Lung microvascular endothelial cell (primary cell): ENCODE results near the gene NDUFB10. TPM values are rescaled to one million over a fixed set of nuclear protein-coding genes. Genes with fewer than 3 reads are reported as not detected.

ENCODE experiments used
- DNase-seq, 2 donors: peaks; one replicate each; pipeline versions ENCODE4 v3.0.0 to v3.0.0-alpha.2; 2010; ENCODE audit warnings: low read depth in 2 of 2
- total RNA-seq: library from RNA; depleted of rRNA; stranded (reverse); fragments of >200 nt; gene quantifications from 2 replicates; pipeline ENCODE4 v1.2.1, GENCODE V29; 2014

The NDUFB10 gene
- total RNA-seq, 1 donor from 2014 or later, result 113 TPM

DNA sequence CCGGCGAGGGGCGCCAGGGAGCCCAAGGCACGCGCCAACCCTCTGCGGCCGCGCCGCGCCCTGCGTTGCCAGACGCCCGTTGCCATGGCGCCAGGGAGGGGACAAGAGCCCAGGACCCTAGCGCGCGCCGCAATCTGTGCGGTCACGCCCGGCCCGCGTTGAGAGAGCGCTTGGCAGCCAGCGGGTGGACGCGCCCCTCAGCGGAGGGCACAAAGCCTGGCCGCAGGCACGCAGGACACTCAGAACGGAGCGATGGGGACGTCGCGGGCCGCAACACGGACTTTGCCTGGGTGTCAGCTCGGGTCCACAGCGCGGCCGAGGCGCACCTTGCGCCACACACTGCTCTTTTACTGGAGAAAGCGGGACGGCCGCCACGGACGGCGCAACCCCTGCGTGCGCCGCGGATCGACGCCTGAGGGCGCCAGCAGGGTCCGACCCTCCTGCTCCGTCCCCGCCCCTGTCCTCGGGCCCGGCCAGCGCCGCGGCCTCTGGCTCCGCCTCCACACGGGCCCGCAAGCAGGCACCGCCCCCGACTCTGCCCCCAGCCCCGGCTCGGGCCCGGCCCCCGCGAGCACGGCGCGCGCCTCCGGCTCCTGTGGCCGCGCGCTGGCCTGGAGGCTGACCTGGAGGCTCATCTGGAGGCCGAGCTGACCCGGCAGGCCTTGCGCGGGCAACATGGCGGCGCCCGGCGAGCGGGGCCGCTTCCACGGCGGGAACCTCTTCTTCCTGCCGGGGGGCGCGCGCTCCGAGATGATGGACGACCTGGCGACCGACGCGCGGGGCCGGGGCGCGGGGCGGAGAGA, 24.4 kb downstream of the NDUFB10 start, which contains the start of gene GFER:
Gene GFER (plus strand): TSS at position 650 of the 803 bp plus-strand sequence. CDS start 26 bp downstream, at position 676.
- DNase-seq, result peak; percentile 95 to 97

GRCh38 chr16:1984347-1985225, 25.2 kb downstream of the NDUFB10 start:
- DNase-seq, result peak in 1 of 2 donors; percentile 40

DNA sequence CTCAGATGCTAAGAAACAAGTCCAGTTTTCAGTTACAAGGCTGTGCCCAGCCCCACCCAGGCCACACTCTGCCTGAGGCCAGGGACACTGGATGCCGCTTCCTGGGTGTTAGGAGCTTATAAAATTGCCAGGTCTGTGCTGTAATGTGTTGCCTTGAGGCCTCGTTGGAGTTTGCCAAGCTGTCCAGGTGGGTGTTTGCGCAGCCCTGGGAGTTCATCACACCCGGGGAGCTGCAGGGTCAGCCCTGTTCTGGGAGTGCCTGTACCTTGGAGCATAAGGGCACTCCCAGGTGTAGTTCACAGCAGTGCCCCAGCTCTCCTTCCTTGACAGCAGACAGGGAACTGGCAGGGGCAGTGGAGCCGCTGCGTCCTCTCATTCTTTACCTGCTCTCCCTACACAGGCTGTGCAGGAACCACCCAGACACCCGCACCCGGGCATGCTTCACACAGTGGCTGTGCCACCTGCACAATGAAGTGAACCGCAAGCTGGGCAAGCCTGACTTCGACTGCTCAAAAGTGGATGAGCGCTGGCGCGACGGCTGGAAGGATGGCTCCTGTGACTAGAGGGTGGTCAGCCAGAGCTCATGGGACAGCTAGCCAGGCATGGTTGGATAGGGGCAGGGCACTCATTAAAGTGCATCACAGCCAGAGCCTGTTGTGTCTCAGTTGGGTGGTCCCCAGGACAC, 26.3 kb downstream of the NDUFB10 start:
- DNase-seq, result no peak

DNA sequence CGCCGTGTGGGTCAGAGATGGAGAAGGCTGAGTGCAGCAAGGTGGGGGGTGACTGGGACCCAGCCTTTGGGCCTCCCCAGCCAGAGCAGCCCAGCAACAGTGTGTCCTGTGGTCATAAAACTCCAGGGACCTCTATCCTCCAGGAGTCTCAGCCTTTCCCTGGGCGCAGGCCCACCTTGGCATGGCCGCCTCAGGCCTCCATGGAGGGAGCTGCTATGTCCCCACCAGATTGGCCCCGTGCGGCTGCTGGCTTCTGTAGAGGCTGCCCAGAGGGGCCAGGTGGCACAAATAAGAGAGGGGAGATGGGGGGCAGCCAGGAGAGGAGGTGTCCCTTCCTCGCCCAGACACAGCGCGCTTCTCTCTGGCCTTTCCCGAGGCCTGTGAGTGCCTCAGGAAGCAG, 27.9 kb downstream of the NDUFB10 start:
- DNase-seq, result no peak

DNA sequence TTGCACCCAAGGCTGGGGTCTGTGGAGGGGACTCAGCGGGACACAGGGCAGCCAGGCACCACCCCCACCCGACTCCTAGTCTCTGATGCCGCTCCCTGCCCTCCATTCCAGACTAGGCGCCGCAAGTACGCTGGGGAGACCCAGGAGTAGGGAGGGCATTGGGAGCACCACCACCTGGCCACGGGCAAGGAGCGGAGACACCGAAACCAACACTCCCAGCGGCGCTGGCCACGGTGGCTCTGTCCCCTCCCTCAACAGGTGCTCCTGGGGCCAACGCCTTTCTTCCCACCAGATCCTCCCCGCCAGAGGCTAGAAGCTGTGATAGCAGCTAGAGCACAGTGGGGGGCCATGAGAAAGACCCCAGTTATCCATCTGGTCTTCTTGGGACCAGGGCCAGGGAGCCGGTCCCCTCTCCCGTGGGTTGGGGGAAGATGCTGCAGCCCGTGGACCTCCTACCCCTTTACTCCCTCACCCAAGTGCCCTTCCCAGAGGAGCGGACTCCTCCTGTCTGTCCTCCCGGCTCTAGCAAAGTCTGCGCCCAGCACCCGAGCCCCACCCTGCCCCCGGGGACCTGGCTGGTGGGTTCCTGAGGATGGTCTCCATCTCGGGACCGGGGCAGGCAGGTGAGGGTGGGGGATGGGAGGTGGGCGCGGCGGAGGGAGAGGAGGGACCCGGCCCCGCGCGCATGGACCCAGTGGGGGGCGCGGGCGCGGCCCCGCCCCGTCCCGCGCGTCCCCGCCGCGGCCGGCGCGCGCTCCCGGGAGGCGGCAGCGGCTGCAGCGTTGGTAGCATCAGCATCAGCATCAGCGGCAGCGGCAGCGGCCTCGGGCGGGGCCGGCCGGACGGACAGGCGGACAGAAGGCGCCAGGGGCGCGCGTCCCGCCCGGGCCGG, 30.1 kb downstream of the NDUFB10 start, which contains the start of gene SYNGR3:
Gene SYNGR3 (plus strand): TSS at position 762 of the 892 bp plus-strand sequence. CDS start 133 bp downstream, outside the sequence.
- no peak for DNase-seq

- DNase-seq, result no peak
Measured at GRCh38 chr16:1990101-1990350, 30.7 kb downstream of the NDUFB10 start.

DNA sequence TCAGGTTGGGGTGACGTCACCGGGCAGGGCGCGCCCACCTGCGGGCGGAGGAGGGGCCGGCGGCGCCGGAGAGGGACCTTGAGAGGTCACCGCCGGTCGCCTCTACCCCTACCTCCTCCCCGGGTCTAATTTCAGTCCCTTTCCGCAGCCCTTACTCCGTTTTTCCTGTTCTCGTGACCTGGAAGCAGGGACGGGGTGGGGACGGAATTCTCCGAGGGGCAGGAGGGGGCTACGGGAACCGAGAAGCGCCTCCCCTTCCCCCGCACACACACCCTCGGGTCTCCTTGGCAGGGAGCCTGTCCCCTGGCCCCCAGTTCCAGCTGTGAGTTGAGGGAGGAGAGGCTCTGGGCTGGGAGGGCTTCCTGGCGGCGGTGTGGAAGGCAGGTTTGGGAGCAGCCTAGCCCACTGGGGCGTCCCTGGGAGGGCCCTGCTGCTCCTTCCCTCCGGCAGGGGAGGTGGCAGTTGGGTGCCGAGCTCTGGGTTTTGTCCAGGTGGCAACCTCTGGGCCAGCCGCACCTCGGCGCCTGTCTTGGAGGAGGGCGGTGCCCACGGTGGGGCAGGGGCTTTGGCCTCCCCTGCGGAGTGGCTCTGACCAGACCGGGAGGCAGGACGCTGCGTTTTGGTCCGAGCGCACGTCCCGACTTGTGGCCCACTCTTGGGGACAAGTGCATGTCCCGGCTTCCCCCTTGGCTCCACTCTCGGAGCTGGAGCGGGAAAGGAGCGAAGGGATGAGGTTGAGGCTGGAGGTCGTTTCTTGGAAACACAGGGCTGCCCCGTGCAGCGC, 31.2 kb downstream of the NDUFB10 start:
- DNase-seq, result no peak

DNA sequence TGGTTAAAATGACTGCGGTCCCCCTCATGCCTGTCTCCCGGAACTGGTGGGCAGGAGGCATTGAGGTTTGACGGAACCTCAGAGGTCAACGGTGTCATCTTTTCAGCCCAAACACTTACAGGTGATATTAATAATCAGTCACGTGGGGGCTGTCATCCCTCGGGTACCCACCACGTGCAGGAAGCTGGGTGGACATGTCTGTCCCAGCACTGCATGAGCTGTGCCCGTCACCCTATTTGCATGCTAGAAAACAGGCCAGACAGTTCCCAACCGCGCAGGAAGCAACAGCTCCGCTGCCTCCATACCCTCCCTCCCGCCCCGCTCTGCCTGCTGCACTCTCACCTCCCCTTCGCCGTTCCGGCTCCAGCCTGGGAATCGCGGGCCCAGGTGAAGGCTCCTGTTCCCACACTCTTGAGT, 31.8 kb downstream of the NDUFB10 start:
- no peak for DNase-seq

- DNase-seq, result no peak
Measured at GRCh38 chr16:1991588-1991947, 32.2 kb downstream of the NDUFB10 start.

DNA sequence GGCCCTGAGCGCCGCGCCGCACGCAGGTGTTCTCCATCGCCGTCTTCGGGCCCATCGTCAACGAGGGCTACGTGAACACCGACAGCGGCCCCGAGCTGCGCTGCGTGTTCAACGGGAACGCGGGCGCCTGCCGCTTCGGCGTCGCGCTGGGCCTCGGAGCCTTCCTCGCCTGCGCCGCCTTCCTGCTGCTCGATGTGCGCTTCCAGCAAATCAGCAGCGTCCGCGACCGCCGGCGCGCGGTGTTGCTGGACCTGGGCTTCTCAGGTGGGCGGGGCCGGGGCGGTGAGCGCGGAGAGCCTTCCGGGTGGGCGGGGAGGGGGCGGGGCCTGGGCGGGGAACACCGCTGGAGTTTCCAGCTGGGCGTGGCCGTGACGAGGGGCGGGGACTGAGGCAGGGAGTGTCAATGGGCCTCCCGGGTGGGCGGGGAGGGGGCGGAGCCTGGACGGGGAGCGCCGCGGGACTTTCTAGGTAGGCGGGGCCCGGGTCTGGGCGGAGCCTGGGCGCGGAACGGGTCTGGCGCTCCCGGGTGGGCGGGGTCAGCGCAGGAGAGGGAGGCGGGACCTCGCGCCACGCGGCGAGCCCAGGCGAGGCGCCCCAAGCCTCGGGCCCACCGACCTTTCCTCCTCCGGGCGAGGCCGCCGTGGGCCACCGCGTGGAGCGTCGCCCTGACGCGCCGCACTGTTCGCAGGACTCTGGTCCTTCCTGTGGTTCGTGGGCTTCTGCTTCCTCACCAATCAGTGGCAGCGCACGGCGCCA, 32.8 kb downstream of the NDUFB10 start:
- peak; percentile 91 to 96 for DNase-seq

DNA sequence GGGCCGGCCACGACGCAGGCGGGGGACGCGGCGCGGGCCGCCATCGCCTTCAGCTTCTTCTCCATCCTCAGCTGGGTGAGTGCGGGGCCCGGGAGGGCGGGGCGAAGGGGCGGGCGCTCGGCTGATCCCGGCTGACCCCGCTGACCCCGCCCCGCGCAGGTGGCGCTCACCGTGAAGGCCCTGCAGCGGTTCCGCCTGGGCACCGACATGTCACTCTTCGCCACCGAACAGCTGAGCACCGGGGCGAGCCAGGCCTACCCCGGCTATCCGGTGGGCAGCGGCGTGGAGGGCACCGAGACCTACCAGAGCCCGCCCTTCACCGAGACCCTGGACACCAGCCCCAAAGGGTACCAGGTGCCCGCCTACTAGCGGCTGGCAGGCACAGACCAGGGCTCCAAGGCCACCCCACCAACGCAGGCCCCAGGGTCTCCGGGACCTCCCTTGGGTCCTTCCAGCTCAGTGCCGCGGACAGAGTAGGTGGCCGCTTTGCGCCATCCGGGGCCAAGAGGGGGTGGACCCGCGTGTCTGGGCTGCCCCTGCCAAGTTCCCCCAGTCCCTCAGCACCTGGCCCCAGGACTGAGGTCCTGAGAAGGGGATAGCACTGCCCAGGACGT, 33.5 kb downstream of the NDUFB10 start:
- DNase-seq, result no peak

DNA sequence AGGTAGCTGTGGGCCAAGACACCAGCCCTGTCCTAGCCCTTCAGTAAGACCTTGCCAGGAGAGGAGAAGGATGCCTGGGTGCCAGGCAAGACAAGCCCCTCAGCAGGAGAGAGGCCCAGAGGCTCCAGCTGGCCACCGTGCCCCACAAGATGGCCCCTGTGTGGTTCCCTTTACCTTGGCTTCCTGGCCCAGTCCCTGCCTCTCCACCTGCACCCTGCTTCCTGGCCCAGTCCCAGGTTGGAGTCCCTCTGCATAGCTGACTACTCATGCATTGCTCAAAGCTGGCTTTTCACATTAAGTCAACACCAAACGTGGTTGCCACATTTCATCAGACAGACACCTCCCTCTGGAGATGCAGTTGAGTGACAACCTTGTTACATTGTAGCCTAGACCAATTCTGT, 34.4 kb downstream of the NDUFB10 start:
- no peak for DNase-seq

DNA sequence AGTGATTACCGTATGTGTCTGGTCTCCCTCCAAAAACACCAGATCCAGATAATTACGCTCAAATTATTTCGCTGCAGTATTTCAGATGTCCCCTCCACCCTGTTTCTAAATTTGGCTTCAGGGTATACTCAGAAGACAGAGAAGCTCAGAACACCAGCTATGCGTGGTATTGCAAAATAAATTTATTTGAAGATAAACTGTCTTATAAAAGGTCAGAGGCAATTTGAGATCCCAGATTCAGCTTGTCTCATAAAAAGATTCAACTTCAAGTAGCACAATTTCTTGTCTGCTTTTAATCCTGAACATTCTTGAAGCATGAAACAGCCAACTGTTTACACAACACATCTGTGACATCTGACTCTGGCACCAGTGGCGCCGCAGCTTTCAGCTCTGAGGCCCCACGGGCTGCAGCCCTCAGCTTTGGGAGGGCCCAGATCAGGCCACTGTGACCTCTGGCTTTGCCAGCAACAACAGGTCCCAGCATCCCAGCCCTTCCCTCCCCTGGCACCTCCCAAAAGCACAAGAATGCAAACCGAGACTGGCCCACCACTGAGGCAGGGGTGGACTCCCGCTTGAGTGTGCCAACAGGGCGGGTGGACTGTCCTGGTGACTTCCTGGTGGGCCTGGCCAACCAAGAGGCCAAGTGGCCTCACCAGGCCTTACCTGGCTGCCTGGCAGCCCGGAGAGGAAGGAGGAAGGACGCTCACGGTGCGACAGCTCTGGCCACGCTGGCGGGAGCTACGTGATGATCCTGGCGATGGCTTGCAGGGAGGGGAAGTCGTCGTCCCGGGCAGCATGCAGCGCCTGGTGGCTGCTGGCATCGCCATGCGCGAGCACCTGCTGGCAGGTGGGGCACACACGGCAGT, 38.4 kb downstream of the NDUFB10 start:
- DNase-seq, result no peak

DNA sequence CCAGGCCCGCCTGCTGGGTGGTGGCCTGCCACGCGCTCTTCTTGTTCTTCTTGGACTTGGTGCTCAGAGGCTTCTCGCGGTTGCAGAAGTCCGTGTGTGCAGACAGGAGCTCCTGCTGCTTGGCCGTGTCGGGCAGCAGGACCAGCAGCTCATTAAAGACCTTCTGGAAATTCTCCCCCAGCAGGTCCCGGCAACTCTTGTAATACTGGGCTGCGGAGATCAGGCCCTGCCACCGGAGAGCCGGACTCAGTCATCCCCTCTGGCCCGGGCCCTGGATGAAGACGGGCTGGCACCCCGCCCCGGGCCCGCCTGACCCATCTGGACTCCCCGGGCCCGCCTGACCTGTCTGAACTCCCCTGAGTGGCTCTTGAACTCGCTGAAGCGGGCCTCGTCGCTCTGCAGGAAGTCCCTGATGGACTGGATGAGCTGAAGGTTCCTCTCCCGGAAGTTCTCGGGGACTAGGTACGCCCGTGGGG, 39.1 kb downstream of the NDUFB10 start:
- DNase-seq, result no peak

DNA sequence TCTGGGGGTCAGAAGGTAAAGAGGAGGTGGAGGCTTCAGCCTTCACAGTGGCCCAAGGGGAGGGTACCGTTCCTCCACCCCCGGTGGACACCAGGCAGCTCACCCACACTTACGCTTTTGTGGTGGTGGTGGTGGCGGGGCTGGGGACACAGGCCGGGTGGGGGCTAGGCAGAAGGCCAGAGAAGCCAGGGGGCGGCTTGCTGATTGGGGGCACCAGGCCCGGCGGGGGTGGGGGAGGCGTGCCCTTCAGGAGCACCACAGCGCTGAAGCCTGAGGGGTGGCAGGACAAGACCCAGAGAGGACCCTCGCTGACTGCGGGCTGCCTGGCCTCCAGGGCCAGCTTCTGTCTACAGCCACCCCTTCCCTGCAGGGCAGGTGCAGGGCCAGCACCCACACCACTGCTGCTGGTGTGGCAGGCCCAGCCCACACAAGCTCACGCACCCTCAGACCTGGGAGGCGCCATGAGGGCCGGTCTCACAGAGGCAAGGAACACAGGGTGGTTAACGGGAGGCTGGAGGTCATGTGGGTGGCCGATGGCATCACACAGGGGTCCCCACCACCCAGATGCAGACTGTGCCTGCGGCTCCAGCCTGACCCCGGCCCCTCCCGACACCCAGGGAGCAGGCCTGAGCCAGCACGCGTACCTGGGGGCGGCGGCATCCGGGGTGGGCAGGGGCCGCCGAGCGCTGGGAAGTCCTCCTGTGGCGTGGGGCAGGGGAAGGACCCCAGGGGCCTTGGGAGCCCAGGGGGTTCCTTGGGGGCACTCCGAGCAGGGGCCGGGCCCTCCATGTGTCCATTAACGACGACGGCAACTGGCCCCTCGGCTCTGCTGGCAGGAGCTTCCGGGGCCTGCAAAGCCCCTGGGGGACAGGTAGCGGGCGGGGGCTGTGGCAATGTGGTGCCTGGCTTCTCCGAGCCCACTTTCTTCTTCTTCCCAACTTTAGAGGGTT, 39.8 kb downstream of the NDUFB10 start:
- no peak for DNase-seq

GRCh38 chr16:1999866-2000514, 40.7 kb downstream of the NDUFB10 start:
- no peak for DNase-seq
